ENCODE measurements around the gene KRTAP4-3.

- TF ChIP-seq CTCF (IDR thresholded peaks at IDR 0.05 in 4 of 5, conservative IDR thresholded peaks at IDR 0.05 in 1 of 5): no peak
- no peak for TF ChIP-seq POLR2A (IDR thresholded peaks at IDR 0.05)
Measured at GRCh38 chr17:41163828-41164227, 4.2 kb downstream of the KRTAP4-3 start.

Data from gastrocnemius medialis (tissue), 4 donors.